D721Med (cell line): ENCODE data around the gene TTPAL.

Source experiments
- DNase-seq: peaks from one replicate; pipeline ENCODE4 v3.0.0; 2011; ENCODE audit warnings: low spot score; ENCODE audit not compliant: insufficient read length
- FAIRE-seq: peaks from 2 replicates; lab custom pipeline; 2011; peaks lifted over from hg19 to GRCh38; lab: Jason Lieb, UNC
- TF ChIP-seq, protein P1 (sequence below): IDR thresholded peaks from 2 replicates; pipeline ENCODE4 v1.5.1; 2012; ENCODE audit warnings: mild to moderate bottlenecking, control low read depth; ENCODE audit not compliant: insufficient read depth; ENCODE audit errors: missing control alignments

TTPAL gene

DNA sequence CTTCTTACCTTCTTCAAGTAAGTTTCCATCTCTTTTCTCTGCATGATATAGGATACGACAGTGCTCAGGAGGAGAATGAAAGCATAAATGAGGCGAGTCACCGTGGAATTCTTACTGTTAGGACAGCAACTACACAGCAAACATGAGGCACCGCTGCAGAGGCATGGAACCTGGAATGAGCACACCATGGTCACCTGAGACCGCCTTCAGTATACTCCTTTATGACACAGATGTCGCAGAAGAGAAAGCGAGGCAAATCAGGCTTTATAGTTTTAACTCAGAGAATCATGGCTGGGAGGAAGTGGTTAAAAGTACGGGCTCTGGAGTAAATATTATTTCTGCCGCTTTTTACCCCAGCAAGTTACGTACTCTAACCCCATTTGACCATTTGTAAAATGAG, 38.2 kb downstream of the TTPAL start:
- FAIRE-seq (no peak), DNase-seq (no peak)
- TF ChIP-seq, protein P1, sequence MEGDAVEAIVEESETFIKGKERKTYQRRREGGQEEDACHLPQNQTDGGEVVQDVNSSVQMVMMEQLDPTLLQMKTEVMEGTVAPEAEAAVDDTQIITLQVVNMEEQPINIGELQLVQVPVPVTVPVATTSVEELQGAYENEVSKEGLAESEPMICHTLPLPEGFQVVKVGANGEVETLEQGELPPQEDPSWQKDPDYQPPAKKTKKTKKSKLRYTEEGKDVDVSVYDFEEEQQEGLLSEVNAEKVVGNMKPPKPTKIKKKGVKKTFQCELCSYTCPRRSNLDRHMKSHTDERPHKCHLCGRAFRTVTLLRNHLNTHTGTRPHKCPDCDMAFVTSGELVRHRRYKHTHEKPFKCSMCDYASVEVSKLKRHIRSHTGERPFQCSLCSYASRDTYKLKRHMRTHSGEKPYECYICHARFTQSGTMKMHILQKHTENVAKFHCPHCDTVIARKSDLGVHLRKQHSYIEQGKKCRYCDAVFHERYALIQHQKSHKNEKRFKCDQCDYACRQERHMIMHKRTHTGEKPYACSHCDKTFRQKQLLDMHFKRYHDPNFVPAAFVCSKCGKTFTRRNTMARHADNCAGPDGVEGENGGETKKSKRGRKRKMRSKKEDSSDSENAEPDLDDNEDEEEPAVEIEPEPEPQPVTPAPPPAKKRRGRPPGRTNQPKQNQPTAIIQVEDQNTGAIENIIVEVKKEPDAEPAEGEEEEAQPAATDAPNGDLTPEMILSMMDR, result no peak

DNA sequence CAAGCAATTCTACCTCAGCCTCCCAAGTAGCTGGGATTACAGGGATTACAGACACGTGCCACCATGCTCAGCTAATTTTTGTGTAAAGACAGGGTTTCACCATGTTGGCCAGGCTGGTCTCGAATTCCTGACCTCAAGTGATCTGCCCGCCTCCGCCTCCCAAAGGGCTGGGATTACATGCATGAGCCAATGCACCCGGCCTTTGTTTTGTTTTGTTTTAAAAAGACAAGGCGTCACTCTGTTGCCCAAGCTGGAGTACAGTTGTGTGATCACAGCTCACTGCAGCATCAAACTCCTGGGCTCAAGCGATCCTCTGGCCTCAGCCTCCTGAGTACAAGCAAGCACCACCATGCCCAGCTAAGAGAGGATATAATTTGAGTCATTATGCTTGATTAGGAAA, 40.8 kb downstream of the TTPAL start:
- no peak for FAIRE-seq
- TF ChIP-seq, protein P1, result no peak
- no peak for DNase-seq

DNA sequence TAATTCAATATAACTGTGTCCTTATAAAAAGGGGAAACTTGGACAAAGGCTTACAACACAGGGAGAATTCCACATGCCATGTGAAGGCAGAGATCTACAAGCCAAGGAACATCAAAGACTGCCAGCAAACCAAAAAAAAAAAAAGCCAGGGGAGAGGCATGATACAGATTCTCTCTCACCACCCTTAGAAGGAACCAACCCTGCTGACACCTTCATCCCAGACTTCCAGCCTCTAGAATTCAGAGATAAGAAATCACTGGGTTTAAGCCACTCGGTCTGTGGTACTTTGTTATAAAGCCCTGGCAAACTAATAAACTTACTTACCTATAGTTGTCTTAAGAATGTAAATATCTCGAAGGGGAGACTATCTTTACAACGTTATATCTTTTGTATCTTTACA, 41.8 kb downstream of the TTPAL start:
- DNase-seq (no peak), FAIRE-seq (no peak)
- TF ChIP-seq, protein P1, result no peak

DNA sequence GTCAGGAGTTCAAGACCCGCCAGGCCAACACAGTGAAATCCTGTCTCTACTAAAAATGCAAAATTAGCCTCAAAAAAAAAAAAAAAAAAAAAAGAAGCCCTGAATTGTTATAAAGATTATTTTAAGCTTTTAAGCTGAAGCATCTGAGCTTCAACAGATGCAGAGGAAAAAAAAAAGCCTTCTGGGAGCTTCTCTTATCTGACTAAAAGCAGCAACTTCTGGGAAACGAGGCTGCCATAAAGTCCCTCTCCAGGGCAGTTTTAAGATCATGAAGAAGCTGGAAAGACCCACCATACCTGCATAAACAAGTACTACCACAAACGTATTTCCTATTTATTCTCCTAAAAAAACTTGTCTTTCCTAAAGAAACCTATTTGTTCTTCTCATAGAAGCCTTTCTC, 42.6 kb downstream of the TTPAL start:
- no peak for FAIRE-seq
- no peak for DNase-seq
- TF ChIP-seq, protein P1, result no peak

DNA sequence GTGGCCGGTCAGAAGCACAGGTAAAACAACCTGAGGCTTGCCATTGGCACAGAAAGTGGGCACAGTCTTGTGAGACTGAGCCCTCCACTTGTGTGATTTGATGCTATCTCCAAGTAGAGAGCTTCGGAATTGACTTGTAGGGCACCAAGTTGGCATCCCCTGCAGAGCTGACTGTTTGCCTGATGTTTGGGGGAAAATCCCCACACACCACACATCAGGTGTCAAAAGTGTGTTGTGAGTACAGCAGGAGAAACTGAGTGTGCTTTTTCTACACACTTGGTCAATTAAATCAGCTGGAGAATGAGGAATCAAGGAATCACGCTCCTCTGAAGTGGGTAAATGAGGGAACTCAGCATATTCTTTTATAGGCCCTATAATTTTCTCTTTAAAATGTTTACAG, 45.2 kb downstream of the TTPAL start:
- TF ChIP-seq, protein P1, result no peak
- DNase-seq (no peak), FAIRE-seq (no peak)

DNA sequence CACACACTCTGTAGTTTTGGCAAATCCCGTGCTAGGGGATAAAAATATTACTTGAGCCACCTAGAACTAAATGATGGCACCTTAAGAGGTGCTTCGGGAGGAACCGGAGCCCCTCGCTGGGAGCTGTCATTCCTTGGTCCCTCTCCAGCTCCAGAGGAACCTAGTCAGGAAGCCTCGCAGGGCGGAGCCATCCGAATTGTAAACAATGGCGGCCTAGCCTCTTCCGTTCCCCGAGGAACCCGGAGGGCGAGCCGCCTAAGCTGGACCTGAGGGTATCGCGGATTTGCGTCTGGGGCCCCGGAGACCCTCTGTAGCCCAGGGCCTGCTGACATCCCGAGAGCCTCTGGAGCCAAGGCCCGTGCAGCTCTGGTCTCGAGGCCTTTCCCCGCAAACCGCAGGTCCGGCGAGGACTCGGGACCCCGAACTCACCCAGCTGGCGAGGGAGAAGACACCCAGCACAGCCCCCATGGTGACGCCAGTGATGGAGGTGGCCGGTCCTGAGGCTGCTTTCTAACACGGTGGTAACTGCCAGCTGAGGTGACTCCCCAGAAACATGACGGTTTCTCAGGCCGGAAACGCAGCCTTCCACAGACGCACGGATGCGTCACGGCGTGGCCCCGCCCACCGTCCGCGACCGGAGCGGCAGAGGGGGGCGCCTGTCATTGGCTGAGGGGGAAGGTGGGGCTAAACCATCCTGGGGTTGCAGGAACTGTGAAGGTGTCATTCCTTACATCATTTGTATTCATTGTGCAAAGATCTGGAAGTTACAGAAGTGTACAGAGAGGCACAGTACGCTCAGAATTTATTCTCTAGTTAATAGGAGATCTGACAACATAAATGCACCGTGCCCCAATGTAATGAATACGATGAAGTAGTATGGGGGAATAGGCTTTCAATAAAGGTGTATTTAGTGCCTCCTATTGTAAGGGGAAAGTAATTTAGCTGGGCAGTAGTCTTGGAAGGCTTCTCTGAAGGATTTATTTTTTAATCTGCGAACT, 46.1 kb downstream of the TTPAL start, which contains the start of gene SERINC3:
TSS of gene SERINC3 (minus strand) at position 587 of the 998 bp plus-strand sequence. CDS start at position 468, 119 bp downstream.
- DNase-seq, result peak; percentile 72
- no peak for FAIRE-seq
- TF ChIP-seq, protein P1, result peak; percentile 20

DNA sequence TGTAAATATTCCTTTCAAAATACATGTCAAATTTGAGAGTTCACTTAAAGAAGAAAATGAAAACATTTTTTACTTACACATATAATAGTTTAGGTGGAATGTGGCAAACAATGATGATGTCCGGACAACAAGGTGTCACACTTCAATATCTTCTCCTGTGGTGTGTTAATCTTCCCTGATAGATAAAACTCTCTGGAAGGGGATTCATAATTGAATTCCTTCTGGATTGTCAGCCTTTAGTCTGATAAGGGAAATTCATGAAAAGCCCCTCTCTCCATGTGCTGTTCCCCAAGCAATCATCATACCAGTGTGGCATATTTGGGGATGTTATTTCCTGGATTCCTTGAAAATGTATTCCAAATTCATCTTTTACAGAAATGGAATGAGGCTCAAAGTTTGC, 47.2 kb downstream of the TTPAL start:
- DNase-seq (no peak), FAIRE-seq (no peak)

More for the DNA sequence above, 47.2 kb downstream of the TTPAL start:
- TF ChIP-seq, protein P1, result no peak
